Neural progenitor cell (in vitro differentiated cells): ENCODE measurements around the gene CRNKL1. TPM values are rescaled to one million over a fixed set of nuclear protein-coding genes. Genes with fewer than 3 reads are reported as not detected.

ENCODE experiments used
- DNase-seq: peaks from one replicate; pipeline ENCODE4 v3.0.0-alpha.2; 2016; ENCODE audit warnings: low spot score
- H2AFZ ChIP-seq: fragments of 200-600 bp; sonication (generic); replicated peaks from 2 replicates; pipeline ENCODE4 v1.6.1; 2016; ENCODE audit warnings: antibody characterized with exemption
- H3F3A ChIP-seq: fragments of 200-600 bp; sonication (generic); 2 replicates; pipeline ENCODE4 v1.6.1; 2016; ENCODE audit warnings: antibody characterized with exemption, low read depth
- H3K27ac ChIP-seq: fragments of 200-600 bp; sonication (generic); 2 replicates; pipeline ENCODE4 v1.5.1; 2016; ENCODE audit warnings: mild to moderate bottlenecking
- H3K27me3 ChIP-seq: fragments of 200-600 bp; sonication (generic); 2 replicates; pipeline ENCODE4 v1.6.1; 2016; ENCODE audit warnings: mild to moderate bottlenecking, moderate library complexity
- H3K36me3 ChIP-seq: fragments of 200-600 bp; sonication (generic); 2 replicates; pipeline ENCODE4 v1.5.1; 2016
- H3K4me1 ChIP-seq: fragments of 200-600 bp; sonication (generic); 2 replicates; pipeline ENCODE4 v1.6.1; 2016; ENCODE audit warnings: mixed run types
- H3K4me2 ChIP-seq: fragments of 200-600 bp; sonication (generic); 2 replicates; pipeline ENCODE4 v1.6.1; 2016
- H3K4me3 ChIP-seq: fragments of 200-600 bp; sonication (generic); 2 replicates; pipeline ENCODE4 v1.5.1; 2016
- H3K79me2 ChIP-seq: fragments of 200-600 bp; sonication (generic); 2 replicates; pipeline ENCODE4 v1.6.1; 2016; ENCODE audit warnings: low read depth
- H3K9ac ChIP-seq: fragments of 200-600 bp; sonication (generic); 2 replicates; pipeline ENCODE4 v1.6.1; 2016
- H3K9me3 ChIP-seq: fragments of 200-600 bp; sonication (generic); 2 replicates; pipeline ENCODE4 v1.5.1; 2016; ENCODE audit warnings: low read depth
- H4K20me1 ChIP-seq: fragments of 200-600 bp; sonication (generic); 2 replicates; pipeline ENCODE4 v1.6.1; 2016; ENCODE audit warnings: low read depth
- H3K27ac Mint-ChIP-seq: 3 replicates; pipeline ENCODE4 v1.8.0; 2021; ENCODE audit warnings: mixed read lengths
- H3K27me3 Mint-ChIP-seq: 2 replicates; pipeline ENCODE4 v1.8.0; 2022; ENCODE audit warnings: low read depth, mild to moderate bottlenecking, inconsistent platforms, moderate library complexity, mixed read lengths; ENCODE audit not compliant: insufficient read depth
- H3K36me3 Mint-ChIP-seq: 3 replicates; pipeline ENCODE4 v1.8.0; 2021; ENCODE audit warnings: mixed read lengths
- H3K4me1 Mint-ChIP-seq: 3 replicates; pipeline ENCODE4 v1.8.0; 2021; ENCODE audit warnings: mixed read lengths
- H3K4me3 Mint-ChIP-seq: 3 replicates; pipeline ENCODE4 v1.8.0; 2021; ENCODE audit warnings: mild to moderate bottlenecking, moderate library complexity, mixed read lengths
- H3K9me3 Mint-ChIP-seq: 3 replicates; pipeline ENCODE4 v1.8.0; 2020; ENCODE audit warnings: mixed read lengths
- CTCF ChIP-seq: fragments of 200-600 bp; sonication (generic); IDR thresholded peaks from 2 replicates; pipeline ENCODE4 v1.5.1; 2017; ENCODE audit warnings: antibody characterized with exemption, mild to moderate bottlenecking
- EZH2 ChIP-seq: fragments of 200-600 bp; sonication (generic); IDR thresholded peaks from 2 replicates; pipeline ENCODE4 v1.6.1; 2017; ENCODE audit warnings: antibody characterized with exemption, mild to moderate bottlenecking, moderate library complexity
- EZH2phosphoT487 ChIP-seq: fragments of 200-600 bp; sonication (generic); IDR thresholded peaks from 2 replicates; pipeline ENCODE4 v1.6.1; 2017; ENCODE audit warnings: antibody characterized with exemption
- total RNA-seq: library from RNA; depleted of rRNA; stranded (reverse); fragments of >200 nt; gene quantifications from 2 replicates; pipeline ENCODE4 v1.2.3, GENCODE V29; 2015; ENCODE audit warnings: low replicate concordance

The CRNKL1 gene
- total RNA-seq, 1 donor from 2014 or later, result 45.0 TPM

- Mint-ChIP-seq H3K4me3 (no peak overlapping the region), H3K27me3 (no peaks in the 10 kb centered on the region), H3K27ac (no peak overlapping the region), H3K9me3 (no peaks in the 10 kb centered on the region), H3K4me1 (peaks cover 43% of the 10 kb centered on the region), H3K36me3 (no peaks in the 10 kb centered on the region)
- peaks cover 9% of the 10 kb centered on the region for H3K4me1 ChIP-seq
- H3K79me2 ChIP-seq, result no peaks in the 10 kb centered on the region
- H3K27me3 ChIP-seq, result no peaks in the 10 kb centered on the region
- H3F3A ChIP-seq, result peaks cover 8% of the 10 kb centered on the region
- H2AFZ ChIP-seq, result no peak overlapping the region
- no peaks in the 10 kb centered on the region for H3K9me3 ChIP-seq
- no peak overlapping the region for H3K4me2 ChIP-seq
- no peak for DNase-seq
- no peaks in the 10 kb centered on the region for H4K20me1 ChIP-seq
- TF ChIP-seq EZH2, result no peak
- no peak for TF ChIP-seq EZH2phosphoT487
- no peak for TF ChIP-seq CTCF
- no peak overlapping the region for H3K4me3 ChIP-seq
- no peak overlapping the region for H3K27ac ChIP-seq
- H3K9ac ChIP-seq, result no peak overlapping the region
- H3K36me3 ChIP-seq, result no peaks in the 10 kb centered on the region
Observed at GRCh38 chr20:19991308-19991707, 61.0 kb downstream of the CRNKL1 start.

GRCh38 chr20:19990850-19991249 is 61.4 kb downstream of the CRNKL1 start:
- no peak overlapping the region for H3K4me3 Mint-ChIP-seq
- Histone ChIP-seq H3K27ac (no peak overlapping the region), H2AFZ (no peak overlapping the region), H3K9ac (no peak overlapping the region), H3K9me3 (no peaks in the 10 kb centered on the region), H3K4me3 (no peak overlapping the region), H3K4me2 (no peak overlapping the region), H3K4me1 (peaks cover 9% of the 10 kb centered on the region), H3F3A (peaks cover 8% of the 10 kb centered on the region), H3K27me3 (no peaks in the 10 kb centered on the region), H4K20me1 (no peaks in the 10 kb centered on the region), H3K36me3 (no peaks in the 10 kb centered on the region), H3K79me2 (no peaks in the 10 kb centered on the region)
- no peaks in the 10 kb centered on the region for H3K27me3 Mint-ChIP-seq
- no peak for TF ChIP-seq EZH2phosphoT487
- TF ChIP-seq CTCF, result no peak
- TF ChIP-seq EZH2, result no peak
- H3K36me3 Mint-ChIP-seq, result no peaks in the 10 kb centered on the region
- no peak overlapping the region for H3K27ac Mint-ChIP-seq
- H3K9me3 Mint-ChIP-seq, result no peaks in the 10 kb centered on the region
- peaks cover 43% of the 10 kb centered on the region for H3K4me1 Mint-ChIP-seq
- DNase-seq, result peak; percentile 50

- no peak overlapping the region for H3K4me3 Mint-ChIP-seq
- TF ChIP-seq EZH2 (no peak), CTCF (no peak), EZH2phosphoT487 (no peak)
- Histone ChIP-seq H3K27me3 (no peaks in the 10 kb centered on the region), H2AFZ (no peak overlapping the region), H3K27ac (no peak overlapping the region), H3K4me3 (no peak overlapping the region), H3K9ac (no peak overlapping the region), H3K4me2 (no peak overlapping the region), H3K9me3 (no peaks in the 10 kb centered on the region), H3K36me3 (no peaks in the 10 kb centered on the region), H4K20me1 (no peaks in the 10 kb centered on the region), H3K79me2 (no peaks in the 10 kb centered on the region), H3K4me1 (peaks cover 9% of the 10 kb centered on the region), H3F3A (peaks cover 8% of the 10 kb centered on the region)
- peaks cover 26% of the 10 kb centered on the region for H3K4me1 Mint-ChIP-seq
- no peak overlapping the region for H3K27ac Mint-ChIP-seq
- H3K9me3 Mint-ChIP-seq, result peaks cover 3% of the 10 kb centered on the region
- H3K27me3 Mint-ChIP-seq, result no peaks in the 10 kb centered on the region
- H3K36me3 Mint-ChIP-seq, result peaks cover 3% of the 10 kb centered on the region
- DNase-seq, result no peak
Observed at GRCh38 chr20:19987046-19987445, 65.2 kb downstream of the CRNKL1 start.
